AG10803 (cell line): ENCODE results near the gene UBE2S.
"Not testable (repeated sequence)": the region's sequence is repeated elsewhere in the genome, so short reads cannot be mapped to it uniquely, and the experiment has no call there.

Source experiments
- DNase-seq: peaks from one replicate; pipeline ENCODE4 v3.0.0; 2010; ENCODE audit warnings: low read depth
- H3K4me3 ChIP-seq: 2 replicates; pipeline ENCODE4 v1.5.1; 2011; ENCODE audit warnings: mild to moderate bottlenecking, low read length, control low read depth
- TF ChIP-seq, protein P1 (sequence below): conservative IDR thresholded peaks from 2 replicates; pipeline ENCODE4 v1.5.1; 2011; ENCODE audit warnings: mild to moderate bottlenecking, low read length, control low read depth, inconsistent platforms

UBE2S gene

DNA sequence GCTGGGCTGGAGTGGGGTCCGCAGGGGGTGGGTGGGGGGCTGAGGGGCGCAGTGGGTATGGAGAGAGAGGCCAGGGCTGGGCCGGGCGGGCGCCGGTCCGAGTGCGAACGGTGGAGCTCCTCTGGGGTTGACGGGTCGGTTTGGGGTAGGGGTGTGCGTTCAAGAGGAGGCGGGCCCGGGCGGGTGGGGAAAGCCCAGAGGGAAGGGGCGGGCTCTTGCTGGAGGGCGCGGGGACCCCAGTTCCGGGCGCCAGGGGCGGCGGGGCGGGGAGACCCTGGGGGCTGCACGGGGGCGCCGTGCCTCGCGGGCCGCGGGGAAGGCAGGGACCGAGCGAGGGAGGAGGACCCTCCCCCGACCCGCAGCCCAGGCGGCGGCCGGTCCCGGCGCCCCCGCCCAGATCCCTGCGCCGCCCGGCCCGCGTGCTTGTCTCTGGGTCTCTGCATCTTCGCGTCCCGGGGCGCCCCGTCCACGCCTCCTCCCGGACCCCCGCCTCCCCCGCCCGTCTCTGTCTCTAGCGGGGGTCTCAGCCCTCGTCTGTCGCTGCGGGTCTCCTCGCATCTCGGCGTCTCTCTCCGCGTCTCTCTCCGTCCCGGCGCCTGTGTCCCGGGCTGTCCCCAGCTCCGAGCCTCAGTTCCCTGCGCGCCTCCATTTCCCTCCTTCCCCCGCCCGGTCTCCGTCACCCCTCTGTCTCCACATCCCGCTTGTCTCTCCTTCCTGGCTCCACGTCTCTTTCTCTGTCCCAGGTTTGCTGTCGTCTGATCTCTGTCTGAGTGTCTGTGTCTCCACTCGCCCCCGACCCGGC, 43.8 kb upstream of the UBE2S start:
- no peak overlapping the region for H3K4me3 ChIP-seq
- TF ChIP-seq, protein P1, sequence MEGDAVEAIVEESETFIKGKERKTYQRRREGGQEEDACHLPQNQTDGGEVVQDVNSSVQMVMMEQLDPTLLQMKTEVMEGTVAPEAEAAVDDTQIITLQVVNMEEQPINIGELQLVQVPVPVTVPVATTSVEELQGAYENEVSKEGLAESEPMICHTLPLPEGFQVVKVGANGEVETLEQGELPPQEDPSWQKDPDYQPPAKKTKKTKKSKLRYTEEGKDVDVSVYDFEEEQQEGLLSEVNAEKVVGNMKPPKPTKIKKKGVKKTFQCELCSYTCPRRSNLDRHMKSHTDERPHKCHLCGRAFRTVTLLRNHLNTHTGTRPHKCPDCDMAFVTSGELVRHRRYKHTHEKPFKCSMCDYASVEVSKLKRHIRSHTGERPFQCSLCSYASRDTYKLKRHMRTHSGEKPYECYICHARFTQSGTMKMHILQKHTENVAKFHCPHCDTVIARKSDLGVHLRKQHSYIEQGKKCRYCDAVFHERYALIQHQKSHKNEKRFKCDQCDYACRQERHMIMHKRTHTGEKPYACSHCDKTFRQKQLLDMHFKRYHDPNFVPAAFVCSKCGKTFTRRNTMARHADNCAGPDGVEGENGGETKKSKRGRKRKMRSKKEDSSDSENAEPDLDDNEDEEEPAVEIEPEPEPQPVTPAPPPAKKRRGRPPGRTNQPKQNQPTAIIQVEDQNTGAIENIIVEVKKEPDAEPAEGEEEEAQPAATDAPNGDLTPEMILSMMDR = no peak

DNA sequence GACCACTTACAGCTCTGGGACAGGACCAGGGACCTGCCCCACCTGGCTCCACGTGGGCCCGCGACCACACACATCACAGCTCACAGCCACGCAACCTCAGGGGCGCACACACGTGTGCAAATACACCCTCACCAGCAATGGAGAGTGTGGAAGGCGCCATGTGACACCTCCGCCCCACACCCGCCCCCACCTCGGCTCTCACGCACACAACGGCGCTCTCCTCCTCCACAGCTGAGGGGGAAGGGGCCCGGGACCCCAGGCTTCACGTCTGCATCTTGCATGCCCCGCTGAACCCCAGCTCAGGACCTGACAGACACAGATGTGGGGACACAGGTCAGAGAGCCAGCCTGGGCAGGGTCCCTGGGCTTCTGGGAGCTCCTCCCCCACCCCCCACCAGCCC, 41.9 kb upstream of the UBE2S start:
- H3K4me3 ChIP-seq = no peak overlapping the region
- DNase-seq = no peak
- TF ChIP-seq, protein P1 = no peak

More for the DNA sequence above, 43.8 kb upstream of the UBE2S start:
- DNase-seq = no peak

DNA sequence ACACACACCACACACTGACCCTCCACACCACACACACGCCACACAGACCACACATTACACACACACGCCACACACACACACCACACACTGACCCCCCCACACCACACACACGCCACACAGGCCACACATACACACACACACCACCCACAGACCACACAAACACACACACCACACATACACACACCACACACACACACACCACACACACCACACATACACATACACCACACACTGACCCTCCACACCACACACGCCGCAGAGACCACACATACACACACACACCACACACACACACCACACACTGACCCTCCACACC, 40.5 kb upstream of the UBE2S start:
- DNase-seq, H3K4me3 ChIP-seq: not testable (repeated sequence)

DNA sequence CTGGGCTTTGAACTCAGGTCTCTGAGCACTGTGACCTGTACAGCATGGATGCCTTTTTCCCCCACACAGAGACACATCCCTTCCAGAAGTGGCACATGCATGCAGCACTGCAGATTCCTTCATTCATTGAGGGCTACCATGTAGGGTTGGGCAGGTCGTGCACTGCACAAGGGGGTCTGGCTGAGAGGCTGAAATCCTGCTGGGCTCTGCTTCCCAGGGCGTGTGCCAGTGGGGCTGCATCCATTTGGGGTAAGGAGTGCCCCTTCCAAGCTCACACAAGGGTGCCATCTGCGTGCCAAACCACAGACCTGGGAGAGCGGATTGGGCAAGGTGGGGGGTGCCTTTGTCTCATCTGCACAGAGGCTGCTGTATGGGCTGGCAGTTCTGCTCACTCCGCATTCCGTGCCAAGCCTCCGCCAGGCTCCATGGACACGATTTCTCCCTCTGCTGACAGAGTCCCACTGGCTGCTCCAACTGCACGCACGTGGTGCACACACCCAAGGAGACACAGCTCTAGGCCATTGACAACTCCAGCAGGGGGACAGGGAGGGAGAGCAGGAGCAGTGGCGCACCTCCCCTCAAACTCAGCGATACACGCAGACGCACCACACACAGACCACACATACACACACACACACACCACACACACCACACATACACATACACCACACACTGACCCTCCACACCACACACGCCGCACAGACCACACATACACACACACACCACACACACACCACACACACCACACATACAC, 40.0 kb upstream of the UBE2S start:
- H3K4me3 ChIP-seq = no peak overlapping the region
- TF ChIP-seq, protein P1 = peak; percentile 10
- DNase-seq = peak; percentile 63

DNA sequence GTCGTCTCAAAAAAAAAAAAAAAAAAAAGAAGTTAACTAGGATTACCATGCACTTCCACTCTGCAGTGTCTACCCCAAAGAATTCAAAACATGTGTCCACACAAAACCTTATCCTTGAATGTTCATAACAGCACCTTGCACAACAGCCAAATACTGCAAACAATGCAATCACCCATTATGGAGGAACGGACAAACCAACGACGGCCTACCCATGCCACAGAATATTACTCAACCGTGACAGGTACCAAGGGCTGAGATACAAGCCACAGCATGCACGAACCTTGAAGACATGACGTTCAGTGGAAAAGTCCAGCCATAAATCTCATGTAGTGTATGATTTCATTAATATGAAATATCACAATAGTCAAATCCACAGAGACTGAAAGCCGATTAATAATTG, 38.5 kb upstream of the UBE2S start:
- H3K4me3 ChIP-seq = no peak overlapping the region

DNA sequence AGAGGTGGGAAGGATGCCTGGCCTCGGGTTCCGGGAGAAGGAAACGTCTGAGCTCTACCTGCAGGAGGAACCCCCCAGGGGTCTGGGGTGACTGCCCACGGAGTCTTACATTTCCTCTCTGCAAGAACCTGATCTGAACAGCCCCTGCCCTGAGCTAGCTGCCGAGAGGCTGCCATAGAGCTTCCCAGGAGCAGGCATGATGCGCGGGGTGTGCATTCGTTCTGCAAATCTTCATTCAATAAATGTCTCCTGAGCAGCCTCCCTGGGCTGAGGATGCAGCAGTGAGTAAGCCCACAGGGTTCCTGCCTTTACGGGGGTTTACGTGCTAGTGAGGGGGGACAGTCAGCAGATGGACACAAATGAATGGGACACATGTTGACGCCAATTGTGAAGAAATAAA, 37.1 kb upstream of the UBE2S start:
- H3K4me3 ChIP-seq = no peak overlapping the region
- no peak for DNase-seq
- TF ChIP-seq, protein P1 = no peak

More for the DNA sequence above, 38.5 kb upstream of the UBE2S start:
- TF ChIP-seq, protein P1 = no peak
- DNase-seq = no peak

DNA sequence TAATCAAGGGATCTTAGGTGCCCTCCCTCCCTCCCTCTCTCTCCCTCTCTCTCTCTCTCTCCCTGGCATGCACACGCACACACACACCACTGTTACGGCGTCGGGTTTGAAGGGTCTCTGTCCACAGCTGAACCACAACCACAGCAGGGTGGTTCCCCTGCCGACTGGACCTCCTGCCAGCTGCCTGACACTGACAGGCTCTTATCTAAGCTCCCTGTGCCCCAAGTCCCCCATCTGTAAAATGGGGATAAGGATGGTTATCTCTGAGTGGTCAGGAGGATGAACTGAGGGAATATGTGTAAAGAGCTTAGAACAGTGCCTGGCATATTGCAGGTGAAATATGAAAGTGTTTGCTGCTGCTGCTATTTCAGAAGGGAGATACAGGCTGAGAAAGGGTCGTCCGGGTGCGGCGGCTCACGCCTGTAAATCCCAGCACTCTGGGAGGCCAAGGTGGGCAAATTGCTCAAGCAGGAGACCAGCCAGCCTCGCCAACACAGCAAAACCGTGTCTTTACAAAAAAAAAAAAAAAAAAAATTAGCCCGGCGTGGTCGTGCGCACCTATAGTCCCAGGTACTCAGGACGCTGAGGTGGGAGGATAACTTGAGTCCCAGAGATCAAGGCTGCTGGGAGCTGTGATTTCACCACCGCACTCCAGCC, 36.4 kb upstream of the UBE2S start:
- TF ChIP-seq, protein P1 = no peak
- H3K4me3 ChIP-seq = no peak overlapping the region
- no peak for DNase-seq
